Rectal smooth muscle tissue (tissue), 1 donor: ENCODE measurements around the gene APBA1.

ENCODE experiments used
- H3K27ac ChIP-seq: one replicate; pipeline ENCODE4 v1.7.0; 2013; ENCODE audit warnings: low read depth, low read length, inconsistent platforms
- H3K27me3 ChIP-seq: one replicate; pipeline ENCODE4 v1.7.0; 2013; ENCODE audit warnings: low read length; ENCODE audit not compliant: control insufficient read depth, insufficient read depth
- H3K36me3 ChIP-seq: one replicate; pipeline ENCODE4 v1.7.0; 2013; ENCODE audit warnings: low read length; ENCODE audit not compliant: control insufficient read depth, insufficient read depth
- H3K4me1 ChIP-seq: one replicate; pipeline ENCODE4 v1.7.0; 2013; ENCODE audit warnings: low read length; ENCODE audit not compliant: control insufficient read depth, insufficient read depth
- H3K4me3 ChIP-seq: one replicate; pipeline ENCODE4 v1.7.0; 2013; ENCODE audit warnings: low read length
- H3K9ac ChIP-seq: one replicate; pipeline ENCODE4 v1.7.0; 2013; ENCODE audit warnings: low read length

APBA1 gene

DNA sequence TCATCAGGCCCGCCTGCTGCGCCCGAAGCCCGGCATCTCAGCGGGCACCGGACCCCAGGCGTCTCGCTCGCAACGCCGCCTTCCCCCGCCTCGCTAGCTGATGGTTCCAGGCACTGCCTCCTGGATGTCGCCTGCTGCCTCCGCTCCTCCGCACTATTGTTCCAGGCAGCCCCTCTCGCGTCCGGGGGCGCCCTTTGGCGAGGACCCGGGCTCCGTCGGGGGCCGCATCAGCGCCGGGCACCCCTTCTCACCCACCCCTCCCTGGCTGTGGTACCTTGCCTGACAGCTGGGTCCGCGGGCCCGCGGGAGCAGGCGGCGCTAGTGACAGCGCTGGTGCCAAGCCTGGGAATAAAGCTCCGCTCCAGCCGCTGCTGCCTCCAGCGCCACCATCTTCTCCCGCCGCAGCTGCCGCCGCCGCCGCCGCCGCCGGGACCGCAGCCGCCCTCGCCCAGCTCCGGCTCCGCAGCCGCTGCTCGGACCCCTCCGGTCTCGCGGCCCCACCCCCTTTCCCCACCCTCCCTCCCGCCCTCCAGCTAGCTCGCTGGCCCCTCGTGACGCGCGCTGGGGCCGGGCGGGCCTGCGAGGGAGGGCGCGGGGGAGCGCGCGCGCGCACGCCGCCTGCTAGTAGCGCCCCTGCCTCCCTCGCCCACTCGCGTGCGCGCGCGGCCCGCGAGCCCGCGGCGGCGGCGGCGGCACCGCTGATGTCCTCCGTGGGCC is at the start of gene APBA1:
APBA1 (minus strand) TSS at position 493 of the 717 bp plus-strand sequence.
- H3K4me3 ChIP-seq, result peak within 1 kb of the TSS; percentile 94
- peak within 1 kb of the TSS; percentile 77 for H3K27ac ChIP-seq
- no peaks in the 10 kb centered on the region for H3K27me3 ChIP-seq
- peak within 1 kb of the TSS; percentile 24 for H3K9ac ChIP-seq
- no peaks in the 10 kb centered on the region for H3K36me3 ChIP-seq
- peaks cover 7% of the 10 kb centered on the region for H3K4me1 ChIP-seq

- Histone ChIP-seq H3K4me1 (no peaks in the 10 kb centered on the region), H3K27me3 (no peaks in the 10 kb centered on the region), H3K27ac (no peak overlapping the region), H3K9ac (no peak overlapping the region), H3K4me3 (no peak overlapping the region), H3K36me3 (peaks cover 7% of the 10 kb centered on the region)
These were observed 47.8 kb upstream of the APBA1 start for GRCh38 chr9:69719983-69720382.

GRCh38 chr9:69719367-69719766 is 47.2 kb upstream of the APBA1 start:
- Histone ChIP-seq H3K36me3 (peaks cover 7% of the 10 kb centered on the region), H3K27ac (no peak overlapping the region), H3K4me1 (no peaks in the 10 kb centered on the region), H3K4me3 (no peak overlapping the region), H3K9ac (no peak overlapping the region), H3K27me3 (no peaks in the 10 kb centered on the region)

DNA sequence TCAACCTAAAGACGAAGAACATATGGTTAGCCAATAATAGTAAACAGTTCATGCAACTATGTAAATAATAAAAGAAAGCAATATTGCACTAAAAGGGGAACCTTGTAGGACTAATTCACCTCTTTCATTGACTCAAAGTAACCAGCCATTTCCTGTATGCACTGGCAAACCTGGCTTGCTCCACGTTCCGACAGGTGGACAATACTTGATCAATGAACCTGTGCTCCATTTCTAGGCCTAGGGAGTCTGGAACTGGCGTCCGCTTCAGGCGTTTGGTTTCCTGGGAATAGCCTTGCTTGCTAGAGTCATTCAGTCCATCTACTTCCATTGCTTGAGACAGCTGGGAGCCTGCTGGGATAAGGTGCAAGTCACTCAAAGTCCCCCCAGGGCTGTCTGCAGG is 46.0 kb upstream of the APBA1 start:
- no peak overlapping the region for H3K27ac ChIP-seq
- H3K4me3 ChIP-seq, result no peak overlapping the region
- peaks cover 7% of the 10 kb centered on the region for H3K36me3 ChIP-seq
- no peaks in the 10 kb centered on the region for H3K4me1 ChIP-seq
- H3K27me3 ChIP-seq, result no peaks in the 10 kb centered on the region
- H3K9ac ChIP-seq, result no peak overlapping the region

DNA sequence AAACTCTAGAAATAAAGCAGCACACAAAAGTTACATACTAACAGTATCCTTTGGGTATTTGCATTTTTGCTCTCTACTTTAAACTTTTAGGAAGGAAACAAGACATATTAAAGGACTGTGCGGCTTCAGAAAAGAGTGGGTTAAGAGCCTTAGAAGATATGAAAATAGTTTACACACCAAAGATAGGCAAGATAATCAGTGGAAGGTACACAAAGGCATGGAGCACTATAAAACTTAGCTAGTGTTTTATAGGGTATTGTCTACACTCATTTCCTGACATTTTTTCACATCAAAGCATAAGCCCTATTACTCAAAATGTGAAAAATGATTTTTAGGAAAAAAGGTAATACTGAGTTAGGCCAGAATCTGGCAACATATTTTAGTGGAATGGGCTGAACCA is 43.7 kb upstream of the APBA1 start:
- Histone ChIP-seq H3K4me3 (no peak overlapping the region), H3K27ac (no peak overlapping the region), H3K27me3 (no peaks in the 10 kb centered on the region), H3K4me1 (no peaks in the 10 kb centered on the region), H3K36me3 (peaks cover 2% of the 10 kb centered on the region), H3K9ac (no peak overlapping the region)

DNA sequence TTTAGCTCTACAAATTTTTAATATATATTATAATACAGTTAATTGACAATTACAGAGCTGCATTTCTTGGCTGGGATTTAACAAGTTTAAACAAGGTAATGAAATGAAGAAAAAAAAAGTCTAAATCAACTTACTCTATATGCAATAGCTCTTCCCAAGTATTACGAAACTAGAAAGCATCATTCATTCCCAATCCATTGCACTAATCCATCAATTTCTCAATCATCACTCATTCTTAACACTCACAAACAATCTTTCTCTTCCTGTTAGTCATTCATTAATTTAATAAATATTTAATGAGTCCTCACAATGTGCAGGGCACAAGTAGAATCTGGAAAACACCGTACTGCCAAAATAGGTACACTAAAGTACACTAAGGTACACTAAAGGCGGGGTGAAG is 42.9 kb upstream of the APBA1 start:
- H3K27me3 ChIP-seq, result no peaks in the 10 kb centered on the region
- H3K9ac ChIP-seq, result no peak overlapping the region
- H3K4me1 ChIP-seq, result no peaks in the 10 kb centered on the region
- H3K36me3 ChIP-seq, result peaks cover 2% of the 10 kb centered on the region
- no peak overlapping the region for H3K4me3 ChIP-seq
- no peak overlapping the region for H3K27ac ChIP-seq

DNA sequence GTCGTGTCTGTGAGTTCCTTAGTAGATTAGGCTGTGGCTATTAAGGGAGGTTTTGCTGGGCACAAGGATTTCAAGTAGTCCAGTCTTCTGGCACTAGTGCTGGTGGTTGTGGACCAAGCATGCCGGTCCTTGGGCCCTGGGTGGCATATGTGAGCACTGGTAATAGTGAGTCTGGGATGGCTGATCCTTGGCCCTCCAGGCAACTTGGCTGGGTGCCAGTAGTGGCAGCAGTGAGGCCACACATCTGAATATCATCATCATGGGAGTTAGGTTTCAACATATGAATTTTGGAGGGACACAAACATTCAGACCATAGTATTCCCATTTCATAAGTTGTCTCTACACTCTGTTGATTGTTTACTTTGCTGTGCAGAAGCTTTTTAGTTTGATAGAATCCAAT is 25.3 kb upstream of the APBA1 start:
- H3K27ac ChIP-seq, result no peak overlapping the region

GRCh38 chr9:69696802-69697201 is 24.6 kb upstream of the APBA1 start:
- H3K27me3 ChIP-seq, result no peaks in the 10 kb centered on the region
- no peak overlapping the region for H3K4me3 ChIP-seq
- no peaks in the 10 kb centered on the region for H3K36me3 ChIP-seq
- H3K4me1 ChIP-seq, result no peaks in the 10 kb centered on the region
- no peak overlapping the region for H3K9ac ChIP-seq
- no peak overlapping the region for H3K27ac ChIP-seq

More for the DNA sequence above, 25.3 kb upstream of the APBA1 start:
- Histone ChIP-seq H3K4me1 (no peaks in the 10 kb centered on the region), H3K4me3 (no peak overlapping the region), H3K36me3 (no peaks in the 10 kb centered on the region), H3K9ac (no peak overlapping the region), H3K27me3 (no peaks in the 10 kb centered on the region)

- no peaks in the 10 kb centered on the region for H3K27me3 ChIP-seq
- H3K27ac ChIP-seq, result no peak overlapping the region
- no peak overlapping the region for H3K9ac ChIP-seq
- no peaks in the 10 kb centered on the region for H3K36me3 ChIP-seq
- H3K4me3 ChIP-seq, result no peak overlapping the region
- H3K4me1 ChIP-seq, result no peaks in the 10 kb centered on the region
These were observed 17.9 kb upstream of the APBA1 start for GRCh38 chr9:69689991-69690538.

DNA sequence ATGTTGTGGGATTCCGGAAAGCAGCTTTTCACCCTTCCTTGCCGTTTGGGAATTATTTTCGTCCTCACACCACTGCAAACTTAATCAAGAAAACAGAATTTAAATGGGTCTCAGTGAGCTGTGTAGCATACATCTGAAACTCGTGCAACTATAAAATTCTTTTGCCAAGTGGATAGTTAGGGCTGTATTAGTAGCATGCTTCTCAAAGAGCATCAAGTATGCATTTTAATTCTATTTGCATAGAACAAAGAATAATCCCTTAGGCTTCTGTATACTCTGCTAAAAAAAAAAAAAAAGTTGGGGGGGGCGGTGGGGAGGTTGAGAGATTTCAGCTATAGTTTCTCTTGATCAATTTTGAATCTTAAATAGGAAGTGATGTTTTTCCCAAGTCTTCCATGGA is 11.8 kb upstream of the APBA1 start:
- H3K4me3 ChIP-seq, result no peak overlapping the region
- H3K36me3 ChIP-seq, result no peaks in the 10 kb centered on the region
- H3K4me1 ChIP-seq, result no peaks in the 10 kb centered on the region
- H3K27me3 ChIP-seq, result no peaks in the 10 kb centered on the region
- H3K27ac ChIP-seq, result no peak overlapping the region
- H3K9ac ChIP-seq, result no peak overlapping the region

DNA sequence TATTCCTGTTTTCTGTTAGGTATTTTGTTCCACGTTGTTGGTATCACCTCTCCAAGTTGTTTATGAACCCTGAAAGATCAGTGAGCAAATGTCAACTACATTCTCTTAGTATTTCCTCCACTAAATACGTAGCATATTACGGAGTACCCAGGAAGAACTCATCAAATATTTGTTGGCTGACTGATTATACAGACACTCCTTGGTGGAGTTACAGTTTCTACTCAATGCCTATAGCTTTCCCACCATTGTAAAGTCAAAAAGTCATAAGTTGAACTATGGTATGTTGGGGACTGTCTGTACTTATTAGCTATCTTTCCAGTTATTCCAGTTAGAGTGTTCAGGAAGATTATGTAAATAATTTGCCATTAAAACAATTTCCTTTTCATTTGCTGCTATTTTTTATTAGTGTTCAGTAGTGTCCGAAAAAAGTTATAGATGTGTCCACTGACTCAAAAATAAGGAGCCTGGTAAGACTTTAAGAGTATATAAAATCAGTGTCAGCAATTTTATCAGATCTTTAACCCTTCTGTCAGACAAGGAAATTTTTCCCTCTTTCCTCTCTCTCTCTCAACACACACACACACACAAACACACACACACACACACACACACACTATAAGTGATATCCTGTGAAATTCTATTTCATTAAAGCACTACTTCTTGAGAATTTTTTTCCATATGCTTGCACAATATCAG is 6.8 kb upstream of the APBA1 start:
- no peak overlapping the region for H3K27ac ChIP-seq
- no peak overlapping the region for H3K4me3 ChIP-seq
- no peaks in the 10 kb centered on the region for H3K36me3 ChIP-seq
- H3K9ac ChIP-seq, result no peak overlapping the region
- H3K27me3 ChIP-seq, result no peaks in the 10 kb centered on the region
- H3K4me1 ChIP-seq, result no peaks in the 10 kb centered on the region

DNA sequence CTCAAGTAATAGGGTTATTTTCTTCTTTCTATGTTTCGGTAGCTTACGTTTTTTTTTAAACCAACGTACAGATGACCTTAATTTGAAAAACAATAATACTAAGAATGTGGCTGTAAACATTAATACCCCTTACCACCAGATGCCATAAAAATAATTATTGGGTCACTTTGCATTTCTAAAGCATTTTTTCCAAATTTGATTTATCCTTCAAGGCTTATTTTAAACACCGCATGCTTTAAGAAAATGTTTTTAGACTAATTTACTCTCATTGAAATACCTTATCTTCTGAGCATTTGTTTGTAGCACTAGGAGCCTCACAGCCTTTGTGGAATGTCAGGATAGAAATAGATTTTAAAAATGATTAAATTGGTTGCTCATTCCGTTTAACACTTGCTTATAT is 5.8 kb upstream of the APBA1 start:
- no peak overlapping the region for H3K27ac ChIP-seq
- no peaks in the 10 kb centered on the region for H3K36me3 ChIP-seq
- no peak overlapping the region for H3K4me3 ChIP-seq
- no peak overlapping the region for H3K9ac ChIP-seq
- peaks cover 4% of the 10 kb centered on the region for H3K4me1 ChIP-seq
- no peaks in the 10 kb centered on the region for H3K27me3 ChIP-seq

GRCh38 chr9:69675563-69675962 is 3.4 kb upstream of the APBA1 start:
- Histone ChIP-seq H3K9ac (no peak overlapping the region), H3K27me3 (no peaks in the 10 kb centered on the region), H3K36me3 (no peaks in the 10 kb centered on the region), H3K4me3 (no peak overlapping the region), H3K27ac (no peak overlapping the region), H3K4me1 (peaks cover 7% of the 10 kb centered on the region)
